CD4-positive, alpha-beta memory T cell (primary cell): ENCODE results near the gene MFAP5. TPM values are rescaled to one million over a fixed set of nuclear protein-coding genes. Genes with fewer than 3 reads are reported as not detected.

Experiments used
- CTCF ChIA-PET: fragments of 350-600 bp; sonication (Branson Sonifier 250); formaldehyde crosslinking; loops from one replicate; lab custom pipeline; 2021; ENCODE audit warnings: inconsistent platforms; ENCODE audit not compliant: partially characterized antibody; lab: Charles Lee
- POLR2A ChIA-PET: fragments of 350-600 bp; sonication (Branson Sonifier 250); formaldehyde crosslinking; loops from one replicate; lab custom pipeline; 2021; ENCODE audit not compliant: partially characterized antibody; lab: Charles Lee
- DNase-seq, 5 donors: peaks; one replicate each; pipeline versions ENCODE4 v3.0.0 to v3.0.0-alpha.2; 2020 to 2022; ENCODE audit warnings: mixed read lengths in 1 of 5
- H3K27ac ChIP-seq: one replicate; pipeline ENCODE4 v1.7.0; 2013; ENCODE audit warnings: low read depth, low read length
- H3K27me3 ChIP-seq: 2 replicates; pipeline ENCODE4 v1.7.0; 2013; ENCODE audit warnings: mild to moderate bottlenecking, low read length, moderate library complexity; ENCODE audit not compliant: insufficient read depth
- H3K36me3 ChIP-seq: 2 replicates; pipeline ENCODE4 v1.7.0; 2013; ENCODE audit warnings: mild to moderate bottlenecking, low read length, moderate library complexity; ENCODE audit not compliant: insufficient read depth
- H3K4me1 ChIP-seq: 2 replicates; pipeline ENCODE4 v1.7.0; 2013; ENCODE audit warnings: mild to moderate bottlenecking, low read length, moderate library complexity; ENCODE audit not compliant: insufficient read depth
- H3K4me3 ChIP-seq, 2 donors: one replicate each; pipeline ENCODE4 v1.7.0; 2013; ENCODE audit warnings: low read length in 2 of 2, mild to moderate bottlenecking in 1 of 2
- H3K9me3 ChIP-seq, 2 donors: one replicate each; pipeline ENCODE4 v1.7.0; 2013; ENCODE audit warnings: low read length in 2 of 2, control low read depth in 1 of 2; ENCODE audit not compliant: control insufficient read depth in 1 of 2
- H3K27ac Mint-ChIP-seq, 7 donors: one replicate each; pipeline ENCODE4 v1.8.0; 2020 to 2021; ENCODE audit warnings: mixed read lengths in 7 of 7, mild to moderate bottlenecking in 6 of 7, inconsistent platforms in 3 of 7, moderate library complexity in 3 of 7
- H3K27me3 Mint-ChIP-seq, 2 donors: one replicate each; pipeline ENCODE4 v1.8.0; 2020 to 2021; ENCODE audit warnings: mixed read lengths in 2 of 2
- H3K36me3 Mint-ChIP-seq, 2 donors: one replicate each; pipeline ENCODE4 v1.8.0; 2020 to 2021; ENCODE audit warnings: mixed read lengths in 2 of 2, inconsistent platforms in 1 of 2, mild to moderate bottlenecking in 1 of 2
- H3K4me1 Mint-ChIP-seq, 4 donors: one replicate each; pipeline ENCODE4 v1.8.0; 2020 to 2021; ENCODE audit warnings: mixed read lengths in 4 of 4, mild to moderate bottlenecking in 1 of 4
- H3K4me3 Mint-ChIP-seq, 8 donors: one replicate each; pipeline ENCODE4 v1.8.0; 2020 to 2021; ENCODE audit warnings: mixed read lengths in 8 of 8, mild to moderate bottlenecking in 7 of 8, moderate library complexity in 6 of 8, inconsistent platforms in 3 of 8
- H3K9me3 Mint-ChIP-seq, 8 donors: one replicate each; pipeline ENCODE4 v1.8.0; 2020 to 2021; ENCODE audit warnings: mixed read lengths in 8 of 8, mild to moderate bottlenecking in 5 of 8, inconsistent platforms in 3 of 8, moderate library complexity in 1 of 8
- intact Hi-C: fragments of 100-400 bp; cut with micrococcal nuclease; formaldehyde crosslinking; loops from one replicate; pipeline ENCODE4 v1.15.1; 2023
- polyA plus RNA-seq, 2 donors: library from polyadenylated mRNA; unstranded; fragments of 300-500 nt; fragmentation: Illumina TruSeq; gene quantifications; one replicate each; pipeline ENCODE4 v1.2.3, GENCODE V29; 2021
- total RNA-seq, 2 experiments: library from RNA; stranded (reverse); gene quantifications; one replicate each; pipeline ENCODE4 v1.2.3, GENCODE V29; 2021

MFAP5 gene
- total and polyA plus RNA-seq, 4 experiments from 2014 or later: not detected

DNA sequence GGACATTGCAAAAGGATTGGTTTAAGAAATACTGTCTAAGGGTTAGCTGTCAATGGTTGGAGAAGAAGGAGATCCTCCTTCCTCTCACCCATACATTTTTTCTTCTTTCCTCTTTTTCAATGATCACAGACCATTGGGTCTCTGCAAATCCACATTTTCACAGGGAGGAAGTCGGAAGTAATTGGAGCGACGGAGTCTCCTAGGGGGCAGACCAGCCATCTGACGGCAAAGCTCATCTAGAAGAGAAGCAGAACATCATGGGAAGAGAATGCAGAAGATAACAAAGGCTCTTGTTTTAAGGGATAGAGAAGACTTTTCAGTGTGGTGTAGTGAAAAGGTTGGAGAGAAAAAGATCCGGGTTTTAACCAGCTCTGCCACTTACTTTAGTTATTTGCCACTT, 14.7 kb downstream of the MFAP5 start:
- H3K36me3 Mint-ChIP-seq: no peaks in the 10 kb centered on the region
- no peaks in the 10 kb centered on the region for H3K9me3 Mint-ChIP-seq
- no peaks in the 10 kb centered on the region for H3K36me3 ChIP-seq
- peaks cover 42% of the 10 kb centered on the region for H3K4me1 ChIP-seq
- DNase-seq: no peak
- peak overlapping the region in 4 of 7 donors; percentile 19 to 60 (median 48) for H3K27ac Mint-ChIP-seq
- peaks cover 38 to 65% (median 47%) of the 10 kb centered on the region in 4 donors for H3K4me1 Mint-ChIP-seq
- H3K4me3 ChIP-seq: no peak overlapping the region
- POLR2A ChIA-PET: interaction anchor here (0.8 to 2.7 kb wide), 3 partner anchors 10 to 267 kb away, joined by 3 to 13 read pairs (median 3); partner anchors contain the start of gene PHC1
- no peaks in the 10 kb centered on the region for H3K27me3 ChIP-seq
- H3K27ac ChIP-seq: no peak overlapping the region
- no peaks in the 10 kb centered on the region for H3K9me3 ChIP-seq
- no peaks in the 10 kb centered on the region for H3K27me3 Mint-ChIP-seq
- CTCF ChIA-PET: interaction anchor here (1.0 to 3.9 kb wide), 6 partner anchors 8 to 212 kb away, joined by 3 to 20 read pairs (median 7); no protein-coding TSS in a partner anchor
- H3K4me3 Mint-ChIP-seq: peak overlapping the region in 1 of 8 donors; percentile 11
- intact Hi-C loops: no loop called here

GRCh38 chr12:8644345-8645248, 18.0 kb downstream of the MFAP5 start:
- peaks cover 0 to 3% (median under 1%) of the 10 kb centered on the region in 8 donors for H3K9me3 Mint-ChIP-seq
- peak overlapping the region; percentile 68 to 92 (median 82) for H3K4me3 Mint-ChIP-seq
- H3K36me3 ChIP-seq: no peaks in the 10 kb centered on the region
- H3K27ac Mint-ChIP-seq: peak overlapping the region; percentile 83 to 98 (median 94)
- H3K27ac ChIP-seq: peak overlapping the region; percentile 38
- no peaks in the 10 kb centered on the region for H3K27me3 Mint-ChIP-seq
- ChIA-PET CTCF (interaction anchor here (0.9 to 2.0 kb wide), 10 partner anchors 11 to 387 kb away, joined by 3 to 17 read pairs (median 6); partner anchors contain the start of genes CLEC4E and M6PR), POLR2A (interaction anchor here (0.7 to 2.4 kb wide), 16 partner anchors 11 to 1026 kb away, joined by 3 to 18 read pairs (median 4); partner anchors contain the start of genes KLRG1, M6PR and RIMKLB)
- peaks cover 42% of the 10 kb centered on the region for H3K4me1 ChIP-seq
- no peaks in the 10 kb centered on the region for H3K36me3 Mint-ChIP-seq
- no peaks in the 10 kb centered on the region for H3K9me3 ChIP-seq
- no peaks in the 10 kb centered on the region for H3K27me3 ChIP-seq
- peak; percentile 52 to 65 (median 59) for DNase-seq
- H3K4me3 ChIP-seq: peak overlapping the region in 1 of 2 donors; percentile 36
- intact Hi-C loops: loop anchor here (1.0 to 2.0 kb wide), 3 partner anchors 13 to 306 kb away; partner anchors contain the start of gene RIMKLB
- peaks cover 37 to 60% (median 46%) of the 10 kb centered on the region in 4 donors for H3K4me1 Mint-ChIP-seq

- Mint-ChIP-seq H3K27me3 (no peaks in the 10 kb centered on the region), H3K4me3 (no peak overlapping the region), H3K9me3 (peaks cover 0 to 3% (median under 1%) of the 10 kb centered on the region in 8 donors), H3K4me1 (peaks cover 25 to 42% (median 35%) of the 10 kb centered on the region in 4 donors), H3K27ac (peak overlapping the region in 1 of 7 donors; percentile 37), H3K36me3 (no peaks in the 10 kb centered on the region)
- intact Hi-C loops: no loop called here
- no peak overlapping the region for H3K27ac ChIP-seq
- H3K4me1 ChIP-seq: peaks cover 29% of the 10 kb centered on the region
- POLR2A ChIA-PET: no interaction called here
- no peak for DNase-seq
- no peaks in the 10 kb centered on the region for H3K27me3 ChIP-seq
- CTCF ChIA-PET: interaction anchor here (1.1 to 1.2 kb wide), 2 partner anchors 12 to 15 kb away, joined by 3 to 5 read pairs; no protein-coding TSS in a partner anchor
- H3K4me3 ChIP-seq: no peak overlapping the region
- H3K9me3 ChIP-seq: no peaks in the 10 kb centered on the region
- no peaks in the 10 kb centered on the region for H3K36me3 ChIP-seq
Observed at GRCh38 chr12:8642775-8643174, 19.9 kb downstream of the MFAP5 start.

DNA sequence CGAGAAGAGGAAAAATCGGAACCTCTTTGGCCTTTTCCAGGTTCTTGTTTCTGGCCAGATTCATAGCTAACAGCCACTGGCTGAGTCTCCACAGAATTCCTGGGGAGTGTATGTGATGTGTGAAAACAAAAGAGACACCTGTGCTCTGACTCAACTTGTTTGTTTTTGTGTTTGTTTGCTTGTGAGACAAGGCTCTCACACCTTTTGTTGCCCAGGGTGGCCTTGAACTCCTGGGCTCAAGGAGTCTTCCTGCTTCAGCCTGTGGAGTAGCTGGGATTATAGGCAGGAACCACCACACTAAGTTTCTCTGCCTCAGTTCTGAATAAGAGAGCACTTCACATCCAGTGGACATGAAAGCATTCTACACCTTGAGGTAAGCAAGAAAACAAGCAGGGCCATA, 22.7 kb downstream of the MFAP5 start:
- Mint-ChIP-seq H3K4me1 (peaks cover 16 to 23% (median 19%) of the 10 kb centered on the region in 4 donors), H3K9me3 (peaks cover 0 to 3% (median under 1%) of the 10 kb centered on the region in 8 donors), H3K4me3 (no peak overlapping the region), H3K27me3 (no peaks in the 10 kb centered on the region), H3K36me3 (no peaks in the 10 kb centered on the region), H3K27ac (peak overlapping the region in 3 of 7 donors; percentile 10 to 37 (median 31))
- CTCF ChIA-PET: interaction anchor here (0.7 to 1.2 kb wide), 3 partner anchors 17 to 93 kb away, joined by 3 to 4 read pairs (median 3); no protein-coding TSS in a partner anchor
- no peaks in the 10 kb centered on the region for H3K9me3 ChIP-seq
- H3K4me3 ChIP-seq: no peak overlapping the region
- no peak overlapping the region for H3K27ac ChIP-seq
- intact Hi-C loops: no loop called here
- H3K4me1 ChIP-seq: peaks cover 15% of the 10 kb centered on the region
- H3K27me3 ChIP-seq: no peaks in the 10 kb centered on the region
- H3K36me3 ChIP-seq: no peaks in the 10 kb centered on the region
- DNase-seq: no peak
- POLR2A ChIA-PET: no interaction called here

GRCh38 chr12:8638951-8639350, 23.7 kb downstream of the MFAP5 start:
- H3K4me3 ChIP-seq: no peak overlapping the region
- no peaks in the 10 kb centered on the region for H3K36me3 ChIP-seq
- no peak overlapping the region for H3K27ac Mint-ChIP-seq
- no peaks in the 10 kb centered on the region for H3K27me3 Mint-ChIP-seq
- H3K4me3 Mint-ChIP-seq: no peak overlapping the region
- ChIA-PET CTCF (no interaction called here), POLR2A (no interaction called here)
- H3K36me3 Mint-ChIP-seq: no peaks in the 10 kb centered on the region
- H3K4me1 ChIP-seq: peaks cover 5% of the 10 kb centered on the region
- DNase-seq: no peak
- no peaks in the 10 kb centered on the region for H3K9me3 ChIP-seq
- H3K27ac ChIP-seq: no peak overlapping the region
- H3K27me3 ChIP-seq: no peaks in the 10 kb centered on the region
- intact Hi-C loops: no loop called here
- H3K4me1 Mint-ChIP-seq: peaks cover 6 to 13% (median 9%) of the 10 kb centered on the region in 4 donors
- H3K9me3 Mint-ChIP-seq: peaks cover 0 to 3% (median under 1%) of the 10 kb centered on the region in 8 donors

DNA sequence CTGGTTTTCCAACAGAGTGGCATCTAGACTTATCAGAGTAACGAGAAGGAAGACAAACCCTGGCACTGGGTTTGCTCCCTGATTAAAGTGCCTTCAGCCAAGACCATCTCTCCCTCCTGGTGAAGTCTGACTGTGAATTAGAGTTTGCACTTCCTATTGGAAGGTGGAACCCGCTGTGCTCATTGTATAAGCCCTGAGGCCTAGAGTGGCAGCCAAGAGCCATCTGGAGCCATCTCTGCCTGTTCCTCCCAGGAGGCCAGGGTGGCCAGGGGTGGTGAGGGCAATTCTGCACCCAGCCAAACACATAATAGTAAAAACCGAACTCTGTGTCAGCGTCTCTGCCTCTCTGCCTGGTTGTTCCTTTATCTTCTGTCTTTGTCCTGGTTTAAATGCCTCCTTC, 25.0 kb downstream of the MFAP5 start:
- no peak for DNase-seq

GRCh38 chr12:8637244-8637643, 25.4 kb downstream of the MFAP5 start:
- Mint-ChIP-seq H3K9me3 (peaks cover 0 to 3% (median under 1%) of the 10 kb centered on the region in 8 donors), H3K4me1 (peaks cover 0 to 7% (median 3%) of the 10 kb centered on the region in 4 donors), H3K36me3 (no peaks in the 10 kb centered on the region), H3K4me3 (no peak overlapping the region), H3K27ac (no peak overlapping the region), H3K27me3 (no peaks in the 10 kb centered on the region)
- Histone ChIP-seq H3K36me3 (no peaks in the 10 kb centered on the region), H3K4me1 (no peaks in the 10 kb centered on the region), H3K27ac (no peak overlapping the region), H3K9me3 (no peaks in the 10 kb centered on the region), H3K4me3 (no peak overlapping the region), H3K27me3 (no peaks in the 10 kb centered on the region)
- DNase-seq: no peak
- POLR2A ChIA-PET: no interaction called here
- intact Hi-C loops: no loop called here
- CTCF ChIA-PET: interaction anchor here (1.2 kb wide), 1 partner anchor 26 kb away, joined by 3 read pairs; no protein-coding TSS in a partner anchor

More for the DNA sequence above, 25.0 kb downstream of the MFAP5 start:
- no peaks in the 10 kb centered on the region for H3K4me1 ChIP-seq
- no peaks in the 10 kb centered on the region for H3K27me3 Mint-ChIP-seq
- H3K9me3 ChIP-seq: no peaks in the 10 kb centered on the region
- H3K27ac ChIP-seq: no peak overlapping the region
- intact Hi-C loops: no loop called here
- H3K4me3 ChIP-seq: no peak overlapping the region
- H3K4me1 Mint-ChIP-seq: peaks cover 0 to 7% (median 3%) of the 10 kb centered on the region in 4 donors
- CTCF ChIA-PET: no interaction called here
- H3K27ac Mint-ChIP-seq: peak overlapping the region in 2 of 7 donors; percentile 12 to 49
- H3K4me3 Mint-ChIP-seq: no peak overlapping the region
- no peaks in the 10 kb centered on the region for H3K36me3 Mint-ChIP-seq
- no peaks in the 10 kb centered on the region for H3K27me3 ChIP-seq
- H3K36me3 ChIP-seq: no peaks in the 10 kb centered on the region
- peaks cover 0 to 3% (median under 1%) of the 10 kb centered on the region in 8 donors for H3K9me3 Mint-ChIP-seq
- POLR2A ChIA-PET: no interaction called here
